ENCODE data around the gene CTDNEP1.

The CTDNEP1 gene

GRCh38 chr17:7215652-7216180 is 35.8 kb downstream of the CTDNEP1 start:
- H3K4me3 ChIP-seq (ENCODE audit: low read depth, low read length), result peak overlapping the region; percentile 72

DNA sequence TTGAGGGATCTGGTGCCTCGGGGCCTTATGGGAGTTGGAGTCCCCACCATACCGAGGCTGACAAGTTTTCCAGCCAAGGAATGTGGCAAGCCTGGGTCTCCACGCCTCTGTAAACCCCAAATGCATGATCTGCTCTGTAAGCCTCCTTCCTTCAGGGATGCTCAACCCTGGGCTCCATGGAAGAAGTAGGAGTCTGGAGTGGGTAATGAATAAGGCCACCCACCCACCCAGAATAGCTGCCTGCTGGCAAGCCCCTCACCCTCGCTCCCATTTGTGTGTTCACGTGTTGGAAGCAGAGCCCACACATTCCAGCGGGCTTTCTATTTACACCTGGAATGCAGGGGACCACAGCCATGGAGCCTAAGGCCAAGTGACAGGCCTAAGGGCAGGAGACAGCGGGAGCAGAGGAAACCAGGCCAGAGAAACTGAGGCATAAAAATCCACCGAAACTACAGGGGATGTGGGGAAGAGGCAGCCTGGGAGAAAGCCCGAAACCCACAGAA is 36.3 kb downstream of the CTDNEP1 start:
- TF ChIP-seq, protein P1, sequence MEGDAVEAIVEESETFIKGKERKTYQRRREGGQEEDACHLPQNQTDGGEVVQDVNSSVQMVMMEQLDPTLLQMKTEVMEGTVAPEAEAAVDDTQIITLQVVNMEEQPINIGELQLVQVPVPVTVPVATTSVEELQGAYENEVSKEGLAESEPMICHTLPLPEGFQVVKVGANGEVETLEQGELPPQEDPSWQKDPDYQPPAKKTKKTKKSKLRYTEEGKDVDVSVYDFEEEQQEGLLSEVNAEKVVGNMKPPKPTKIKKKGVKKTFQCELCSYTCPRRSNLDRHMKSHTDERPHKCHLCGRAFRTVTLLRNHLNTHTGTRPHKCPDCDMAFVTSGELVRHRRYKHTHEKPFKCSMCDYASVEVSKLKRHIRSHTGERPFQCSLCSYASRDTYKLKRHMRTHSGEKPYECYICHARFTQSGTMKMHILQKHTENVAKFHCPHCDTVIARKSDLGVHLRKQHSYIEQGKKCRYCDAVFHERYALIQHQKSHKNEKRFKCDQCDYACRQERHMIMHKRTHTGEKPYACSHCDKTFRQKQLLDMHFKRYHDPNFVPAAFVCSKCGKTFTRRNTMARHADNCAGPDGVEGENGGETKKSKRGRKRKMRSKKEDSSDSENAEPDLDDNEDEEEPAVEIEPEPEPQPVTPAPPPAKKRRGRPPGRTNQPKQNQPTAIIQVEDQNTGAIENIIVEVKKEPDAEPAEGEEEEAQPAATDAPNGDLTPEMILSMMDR (IDR thresholded peaks at IDR 0.05; ENCODE audit: low read depth, low read length), result no peak
- H3K4me3 ChIP-seq (ENCODE audit: low read depth, low read length), result peak overlapping the region; percentile 54

More at GRCh38 chr17:7215652-7216180, 35.8 kb downstream of the CTDNEP1 start:
- TF ChIP-seq, protein P1 (IDR thresholded peaks at IDR 0.05; ENCODE audit: low read depth, low read length), result no peak

GRCh38 chr17:7214300-7215135 is 37.0 kb downstream of the CTDNEP1 start:
- H3K4me3 ChIP-seq (ENCODE audit: low read depth, low read length), result peak overlapping the region; percentile 54
- TF ChIP-seq, protein P1 (IDR thresholded peaks at IDR 0.05; ENCODE audit: low read depth, low read length), result peak; percentile 51

GRCh38 chr17:7213895-7214299 is 37.6 kb downstream of the CTDNEP1 start:
- TF ChIP-seq, protein P1 (IDR thresholded peaks at IDR 0.05; ENCODE audit: low read depth, low read length), result peak; percentile 34
- peak overlapping the region; percentile 54 for H3K4me3 ChIP-seq (ENCODE audit: low read depth, low read length)

- no peak overlapping the region for H3K4me3 ChIP-seq (ENCODE audit: low read depth, low read length)
- TF ChIP-seq, protein P1 (IDR thresholded peaks at IDR 0.05; ENCODE audit: low read depth, low read length), result no peak
Measured at GRCh38 chr17:7211491-7212273, 39.9 kb downstream of the CTDNEP1 start.

GRCh38 chr17:7208754-7209460 is 42.6 kb downstream of the CTDNEP1 start:
- TF ChIP-seq, protein P1 (IDR thresholded peaks at IDR 0.05; ENCODE audit: low read depth, low read length), result no peak
- no peak overlapping the region for H3K4me3 ChIP-seq (ENCODE audit: low read depth, low read length)

All from WI38 (cell line).